Loucy (cell line): Measurements from ENCODE around the gene FPR3.
"Not testable (repeated sequence)": the region's sequence is repeated elsewhere in the genome, so short reads cannot be mapped to it uniquely, and the experiment has no call there.

Experiments
- H2AFZ ChIP-seq: fragments of 200-600 bp; sonication (generic); 2 replicates; pipeline ENCODE4 v1.6.0; 2016; ENCODE audit warnings: antibody characterized with exemption, mild to moderate bottlenecking, low read length, moderate library complexity
- H3F3A ChIP-seq: fragments of 200-600 bp; 2 replicates; pipeline ENCODE4 v1.6.0; 2016; ENCODE audit warnings: antibody characterized with exemption, low read depth, mild to moderate bottlenecking
- H3K27me3 ChIP-seq: fragments of 200-600 bp; sonication (generic); 2 replicates; pipeline ENCODE4 v1.6.1; 2014; ENCODE audit warnings: low read length, mild to moderate bottlenecking; ENCODE audit not compliant: insufficient read depth, poor library complexity, severe bottlenecking
- H3K36me3 ChIP-seq: fragments of 200-600 bp; sonication (generic); 2 replicates; pipeline ENCODE4 v1.6.1; 2016; ENCODE audit warnings: low read length; ENCODE audit not compliant: insufficient read depth
- H3K4me1 ChIP-seq: fragments of 200-600 bp; sonication (generic); 2 replicates; pipeline ENCODE4 v1.5.1; 2014; ENCODE audit warnings: low read length, mild to moderate bottlenecking; ENCODE audit not compliant: insufficient read depth, poor library complexity, severe bottlenecking
- H3K4me2 ChIP-seq: fragments of 200-600 bp; sonication (generic); 2 replicates; pipeline ENCODE4 v1.6.0; 2014; ENCODE audit warnings: antibody characterized with exemption, low read length, low read depth, mild to moderate bottlenecking; ENCODE audit not compliant: poor library complexity, severe bottlenecking
- H3K4me3 ChIP-seq: fragments of 200-600 bp; sonication (generic); 2 replicates; pipeline ENCODE4 v1.5.1; 2014; ENCODE audit warnings: low read length, mild to moderate bottlenecking, mixed read lengths; ENCODE audit not compliant: poor library complexity, severe bottlenecking
- H3K79me2 ChIP-seq: fragments of 200-600 bp; sonication (generic); 2 replicates; pipeline ENCODE4 v1.6.1; 2014; ENCODE audit warnings: low read length; ENCODE audit not compliant: insufficient read depth
- H3K9ac ChIP-seq: fragments of 200-600 bp; sonication (generic); 2 replicates; pipeline ENCODE4 v1.6.0; 2014; ENCODE audit warnings: mild to moderate bottlenecking, low read depth, low read length, moderate library complexity; ENCODE audit not compliant: poor library complexity, severe bottlenecking
- H3K9me2 ChIP-seq: fragments of 200-600 bp; sonication (generic); replicated peaks from 2 replicates; pipeline ENCODE4 v1.6.1; 2016; ENCODE audit warnings: low read depth, low read length, mixed read lengths
- H3K9me3 ChIP-seq: fragments of 200-600 bp; sonication (generic); 2 replicates; pipeline ENCODE4 v1.6.1; 2014; ENCODE audit warnings: mild to moderate bottlenecking, antibody characterized with exemption, low read length, low read depth; ENCODE audit not compliant: insufficient read depth
- H4K20me1 ChIP-seq: fragments of 200-600 bp; sonication (generic); 2 replicates; pipeline ENCODE4 v1.6.0; 2014; ENCODE audit warnings: antibody characterized with exemption, low read length, mild to moderate bottlenecking; ENCODE audit not compliant: insufficient read depth, poor library complexity, severe bottlenecking
- EZH2phosphoT487 ChIP-seq: fragments of 200-600 bp; IDR thresholded peaks from 2 replicates; pipeline ENCODE4 v1.6.1; 2018; ENCODE audit warnings: antibody characterized with exemption, mild to moderate bottlenecking, moderate library complexity, borderline replicate concordance
- TF ChIP-seq, protein P1 (sequence below): fragments of 200-600 bp; sonication (generic); conservative IDR thresholded peaks from 2 replicates; pipeline ENCODE4 v1.5.1; 2014; ENCODE audit warnings: mild to moderate bottlenecking, antibody characterized with exemption, low read length

The FPR3 gene

DNA sequence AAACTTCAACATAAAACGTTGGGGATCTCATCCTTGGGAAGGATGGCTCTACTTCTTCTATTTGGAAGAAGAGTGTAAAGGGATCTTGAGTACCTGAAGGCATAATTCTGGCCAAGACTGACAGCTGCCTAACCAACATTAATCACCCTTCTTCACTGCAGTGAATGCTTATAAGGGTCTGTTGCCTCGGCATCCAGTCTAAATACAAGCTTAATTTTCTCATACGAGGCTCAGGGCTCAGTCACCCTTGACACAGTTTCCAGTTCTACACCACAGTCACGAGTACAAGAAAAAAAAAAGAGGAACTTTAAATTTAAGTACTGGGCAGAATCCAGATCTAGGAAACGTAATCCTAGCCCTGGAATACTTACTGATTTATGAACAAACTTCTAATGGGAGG is 9.0 kb downstream of the FPR3 start:
- H3K36me3 ChIP-seq, result no peaks in the 10 kb centered on the region
- no peak overlapping the region for H2AFZ ChIP-seq
- no peaks in the 10 kb centered on the region for H3K27me3 ChIP-seq
- no peaks in the 10 kb centered on the region for H3K79me2 ChIP-seq
- H3K4me3 ChIP-seq, result no peak overlapping the region
- H3K9me3 ChIP-seq, result no peaks in the 10 kb centered on the region
- TF ChIP-seq EZH2phosphoT487, result no peak
- TF ChIP-seq, protein P1, sequence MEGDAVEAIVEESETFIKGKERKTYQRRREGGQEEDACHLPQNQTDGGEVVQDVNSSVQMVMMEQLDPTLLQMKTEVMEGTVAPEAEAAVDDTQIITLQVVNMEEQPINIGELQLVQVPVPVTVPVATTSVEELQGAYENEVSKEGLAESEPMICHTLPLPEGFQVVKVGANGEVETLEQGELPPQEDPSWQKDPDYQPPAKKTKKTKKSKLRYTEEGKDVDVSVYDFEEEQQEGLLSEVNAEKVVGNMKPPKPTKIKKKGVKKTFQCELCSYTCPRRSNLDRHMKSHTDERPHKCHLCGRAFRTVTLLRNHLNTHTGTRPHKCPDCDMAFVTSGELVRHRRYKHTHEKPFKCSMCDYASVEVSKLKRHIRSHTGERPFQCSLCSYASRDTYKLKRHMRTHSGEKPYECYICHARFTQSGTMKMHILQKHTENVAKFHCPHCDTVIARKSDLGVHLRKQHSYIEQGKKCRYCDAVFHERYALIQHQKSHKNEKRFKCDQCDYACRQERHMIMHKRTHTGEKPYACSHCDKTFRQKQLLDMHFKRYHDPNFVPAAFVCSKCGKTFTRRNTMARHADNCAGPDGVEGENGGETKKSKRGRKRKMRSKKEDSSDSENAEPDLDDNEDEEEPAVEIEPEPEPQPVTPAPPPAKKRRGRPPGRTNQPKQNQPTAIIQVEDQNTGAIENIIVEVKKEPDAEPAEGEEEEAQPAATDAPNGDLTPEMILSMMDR, result no peak
- peaks cover 7% of the 10 kb centered on the region for H3K4me1 ChIP-seq
- no peak overlapping the region for H3K9ac ChIP-seq
- H3K4me2 ChIP-seq, result no peak overlapping the region
- no peaks in the 10 kb centered on the region for H4K20me1 ChIP-seq
- no peaks in the 10 kb centered on the region for H3F3A ChIP-seq
- H3K9me2 ChIP-seq, result no peaks in the 10 kb centered on the region

- H4K20me1 ChIP-seq, H3K9me2 ChIP-seq, H2AFZ ChIP-seq, H3K4me3 ChIP-seq, H3K79me2 ChIP-seq, H3K4me2 ChIP-seq, H3K36me3 ChIP-seq, H3K9me3 ChIP-seq, H3K27me3 ChIP-seq, H3K4me1 ChIP-seq, H3K9ac ChIP-seq, H3F3A ChIP-seq: not testable (repeated sequence)
Measured at GRCh38 chr19:51804789-51805188, 9.8 kb downstream of the FPR3 start.

DNA sequence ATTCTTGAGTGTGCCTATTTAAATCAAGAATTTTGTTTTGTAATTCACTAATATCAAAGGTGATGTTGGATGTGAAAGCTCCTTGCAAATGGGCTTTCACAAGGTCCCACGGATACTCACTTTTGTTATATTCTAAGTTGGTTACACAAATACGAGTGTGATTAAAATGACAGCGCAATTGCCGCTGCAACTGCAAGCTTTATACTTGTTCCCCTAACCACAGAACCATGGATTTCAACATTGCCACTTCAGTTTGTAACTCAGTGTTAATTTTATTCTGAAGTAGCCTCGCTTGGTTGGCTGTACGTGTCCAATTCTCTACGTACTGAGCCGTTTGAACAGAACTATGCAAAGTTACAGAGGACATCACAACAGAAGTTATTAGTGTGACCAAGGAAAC is 10.4 kb downstream of the FPR3 start:
- not testable (repeated sequence) for H3K27me3 ChIP-seq, H3K36me3 ChIP-seq, H3K9ac ChIP-seq, H3K4me3 ChIP-seq, H3K9me3 ChIP-seq, H4K20me1 ChIP-seq, H3K79me2 ChIP-seq, H3F3A ChIP-seq, H3K4me1 ChIP-seq, H3K9me2 ChIP-seq, H2AFZ ChIP-seq, H3K4me2 ChIP-seq

- H3K4me2 ChIP-seq, result peak overlapping the region; percentile 22
- not testable (repeated sequence) for H3K9me2 ChIP-seq, H3K27me3 ChIP-seq, H4K20me1 ChIP-seq, H3K9ac ChIP-seq, H3K9me3 ChIP-seq, H3K36me3 ChIP-seq, H3K4me1 ChIP-seq, H2AFZ ChIP-seq, H3K79me2 ChIP-seq, H3F3A ChIP-seq, H3K4me3 ChIP-seq
Measured at GRCh38 chr19:51806571-51806970, 11.6 kb downstream of the FPR3 start.

- peak overlapping the region; percentile 22 for H3K4me2 ChIP-seq
- no peak overlapping the region for H3K4me3 ChIP-seq
- no peaks in the 10 kb centered on the region for H3K27me3 ChIP-seq
- H2AFZ ChIP-seq, result no peak overlapping the region
- H3F3A ChIP-seq, result no peaks in the 10 kb centered on the region
- H3K9me2 ChIP-seq, result no peaks in the 10 kb centered on the region
- H3K79me2 ChIP-seq, result no peaks in the 10 kb centered on the region
- H3K4me1 ChIP-seq, result peaks cover 7% of the 10 kb centered on the region
- no peaks in the 10 kb centered on the region for H3K36me3 ChIP-seq
- no peak for TF ChIP-seq EZH2phosphoT487
- TF ChIP-seq, protein P1, result peak; percentile 31
- no peaks in the 10 kb centered on the region for H3K9me3 ChIP-seq
- no peak overlapping the region for H3K9ac ChIP-seq
- H4K20me1 ChIP-seq, result no peaks in the 10 kb centered on the region
Measured at GRCh38 chr19:51807111-51807701, 12.2 kb downstream of the FPR3 start.
